Kidney (tissue), 2 donors: ENCODE measurements around the gene C3orf85. TPM values are rescaled to one million over a fixed set of nuclear protein-coding genes. Genes with fewer than 3 reads are reported as not detected.

Experiments
- polyA plus RNA-seq: library from polyadenylated mRNA; stranded (reverse); fragments of 350-450 nt; fragmentation: Illumina TruSeq; extraction: RNeasy Lipid Tissue Mini Kit (QIAGEN cat#74804); gene quantifications from one replicate; pipeline ENCODE4 v1.2.3, GENCODE V29; 2014; ENCODE audit warnings: low read depth, low replicate concordance; ENCODE audit not compliant: insufficient read depth
- total RNA-seq: library from RNA; stranded (reverse); fragmentation: NEBNext Ultra II Directional; extraction: Animal tissue kit (Norgen Biotek cat#: 25700); gene quantifications from one replicate; pipeline ENCODE4 v1.2.1, GENCODE V29; 2021
- donor health status: DM: yes; HTN: yes; CAD: no.

C3orf85 gene
- total and polyA plus RNA-seq, 2 donors from 2014 or later = 40.4 TPM; not detected in 1

Other genes with a start within 250 kb of the C3orf85 start
- gene GUCA1C, start 182.8 kb upstream of the C3orf85 start, total RNA-seq = not detected
- gene GUCA1C, start 182.8 kb upstream of the C3orf85 start, polyA plus RNA-seq = 2.7 TPM
- gene MORC1, start 18.6 kb upstream of the C3orf85 start, total RNA-seq = 0.06 TPM
- not detected for gene MORC1, start 18.6 kb upstream of the C3orf85 start, polyA plus RNA-seq
- 0.19 TPM for gene DPPA2, start 179.8 kb downstream of the C3orf85 start, total RNA-seq
- not detected for gene DPPA2, start 179.8 kb downstream of the C3orf85 start, polyA plus RNA-seq
- not detected for gene DPPA4, start 200.8 kb downstream of the C3orf85 start, total RNA-seq
- not detected for gene DPPA4, start 200.8 kb downstream of the C3orf85 start, polyA plus RNA-seq